RWPE2 (cell line): Measurements from ENCODE around the gene ACOXL.

Experiments
- ATAC-seq: fragments of 200-7000 bp; cut with Tn5 transposase; 3 replicates; pipeline ENCODE4 v1.9.1; 2021; ENCODE audit warnings: low read depth
- DNase-seq: peaks from one replicate; pipeline ENCODE4 v3.0.0-alpha.2; 2020; ENCODE audit warnings: low spot score
- H3K27ac ChIP-seq: fragments of 450-650 bp; 2 replicates; pipeline ENCODE4 v1.5.1; 2017; ENCODE audit warnings: mild to moderate bottlenecking; ENCODE audit not compliant: poor library complexity, severe bottlenecking
- H3K27me3 ChIP-seq: fragments of 250-450 bp; sonication (Bioruptor Pico); 2 replicates; pipeline ENCODE4 v1.5.1; 2021; ENCODE audit warnings: mild to moderate bottlenecking, moderate library complexity; ENCODE audit not compliant: insufficient read depth, poor library complexity, severe bottlenecking
- H3K36me3 ChIP-seq: fragments of 250-450 bp; sonication (Bioruptor Pico); 2 replicates; pipeline ENCODE4 v1.5.1; 2020; ENCODE audit warnings: low read depth, mild to moderate bottlenecking, moderate library complexity
- H3K4me1 ChIP-seq: fragments of 250-450 bp; sonication (Bioruptor Pico); 2 replicates; pipeline ENCODE4 v1.5.1; 2021; ENCODE audit warnings: mild to moderate bottlenecking, moderate library complexity; ENCODE audit not compliant: insufficient read depth, poor library complexity, severe bottlenecking
- H3K4me3 ChIP-seq: fragments of 250-450 bp; sonication (Bioruptor Pico); 2 replicates; pipeline ENCODE4 v1.5.1; 2021; ENCODE audit warnings: mild to moderate bottlenecking, moderate library complexity; ENCODE audit not compliant: severe bottlenecking
- H3K9me3 ChIP-seq: fragments of 250-450 bp; sonication (Bioruptor Pico); 2 replicates; pipeline ENCODE4 v1.5.1; 2021; ENCODE audit warnings: mild to moderate bottlenecking, moderate library complexity; ENCODE audit not compliant: severe bottlenecking
- CTCF ChIP-seq: fragments of 450-650 bp; IDR thresholded peaks from one replicate; pipeline ENCODE4 v1.5.1; 2017; ENCODE audit warnings: mild to moderate bottlenecking, moderate library complexity; ENCODE audit not compliant: poor library complexity, severe bottlenecking

Gene ACOXL

DNA sequence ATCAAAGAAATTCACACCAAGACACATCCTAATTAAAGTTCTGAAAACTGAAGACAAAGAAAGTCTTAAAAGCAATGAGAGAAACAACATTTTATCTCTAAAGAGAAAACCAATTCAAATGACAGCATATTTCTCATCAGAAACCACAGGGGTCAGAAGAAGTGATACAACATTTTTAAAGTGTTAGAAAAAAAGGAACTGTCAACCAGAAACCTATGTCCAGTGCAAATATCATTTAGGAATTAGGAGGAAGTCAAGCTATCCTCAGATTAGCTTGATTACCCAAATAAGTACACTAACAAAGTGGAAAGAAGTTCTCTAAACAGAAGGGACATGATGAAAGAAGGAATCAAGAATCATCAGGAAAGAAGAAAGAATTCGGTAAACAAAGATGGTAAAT, 328.8 kb downstream of the ACOXL start:
- H3K4me1 ChIP-seq, result no peaks in the 10 kb centered on the region
- no peak for DNase-seq
- ATAC-seq, result no peak
- no peaks in the 10 kb centered on the region for H3K36me3 ChIP-seq
- TF ChIP-seq CTCF, result no peak
- no peak overlapping the region for H3K27ac ChIP-seq
- no peaks in the 10 kb centered on the region for H3K9me3 ChIP-seq
- H3K27me3 ChIP-seq, result peaks cover 6% of the 10 kb centered on the region
- H3K4me3 ChIP-seq, result no peak overlapping the region

DNA sequence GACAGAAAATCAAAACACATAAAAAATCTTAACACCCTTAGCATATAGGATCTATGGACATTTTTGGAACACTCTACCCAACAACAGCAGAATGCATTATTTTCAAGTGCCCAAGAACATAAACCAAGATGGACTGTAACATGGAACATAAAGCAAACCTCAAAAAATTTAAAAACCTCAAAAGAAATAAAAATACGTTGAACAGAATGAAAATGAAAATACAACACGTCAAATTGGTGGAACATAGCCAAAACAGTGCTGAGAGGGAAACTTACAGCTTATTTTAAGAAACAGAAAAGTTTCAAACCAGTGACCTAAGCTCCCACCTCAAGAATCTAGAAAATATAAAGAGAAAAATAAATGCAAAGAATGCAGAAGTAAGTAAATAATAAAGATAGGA, 330.0 kb downstream of the ACOXL start:
- Histone ChIP-seq H3K27me3 (peaks cover 6% of the 10 kb centered on the region), H3K27ac (no peak overlapping the region), H3K4me3 (no peak overlapping the region), H3K36me3 (no peaks in the 10 kb centered on the region), H3K4me1 (no peaks in the 10 kb centered on the region), H3K9me3 (no peaks in the 10 kb centered on the region)
- DNase-seq (no peak), ATAC-seq (no peak)
- no peak for TF ChIP-seq CTCF

DNA sequence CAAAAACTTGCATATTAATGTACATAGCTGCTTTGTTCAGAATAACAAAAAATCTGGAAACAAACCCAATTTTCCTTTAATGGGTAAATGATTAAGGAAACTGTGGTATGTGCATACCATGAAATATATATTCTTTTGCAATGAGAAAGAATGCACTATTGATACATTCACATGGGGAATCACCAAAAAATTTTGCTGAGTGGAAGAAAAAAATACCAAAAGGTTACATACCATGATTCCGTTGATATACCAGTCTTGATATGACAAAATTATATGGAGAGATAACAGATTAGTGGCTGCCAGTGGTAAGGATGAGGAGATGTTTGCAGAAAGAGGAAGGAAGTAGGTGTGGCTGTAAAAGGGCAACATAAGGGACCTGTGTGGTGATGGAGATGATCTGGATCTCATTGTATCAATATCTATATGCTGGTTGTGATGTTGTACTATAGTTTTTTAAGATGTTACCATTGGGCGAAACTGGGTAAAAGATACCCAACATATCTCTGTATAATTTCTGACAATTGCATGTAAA, 333.8 kb downstream of the ACOXL start:
- H3K9me3 ChIP-seq, result no peaks in the 10 kb centered on the region
- H3K27me3 ChIP-seq, result peaks cover 6% of the 10 kb centered on the region
- H3K4me1 ChIP-seq, result peaks cover 8% of the 10 kb centered on the region
- H3K27ac ChIP-seq, result no peak overlapping the region
- no peak overlapping the region for H3K4me3 ChIP-seq
- no peak for ATAC-seq
- TF ChIP-seq CTCF, result no peak
- DNase-seq, result no peak
- no peaks in the 10 kb centered on the region for H3K36me3 ChIP-seq

DNA sequence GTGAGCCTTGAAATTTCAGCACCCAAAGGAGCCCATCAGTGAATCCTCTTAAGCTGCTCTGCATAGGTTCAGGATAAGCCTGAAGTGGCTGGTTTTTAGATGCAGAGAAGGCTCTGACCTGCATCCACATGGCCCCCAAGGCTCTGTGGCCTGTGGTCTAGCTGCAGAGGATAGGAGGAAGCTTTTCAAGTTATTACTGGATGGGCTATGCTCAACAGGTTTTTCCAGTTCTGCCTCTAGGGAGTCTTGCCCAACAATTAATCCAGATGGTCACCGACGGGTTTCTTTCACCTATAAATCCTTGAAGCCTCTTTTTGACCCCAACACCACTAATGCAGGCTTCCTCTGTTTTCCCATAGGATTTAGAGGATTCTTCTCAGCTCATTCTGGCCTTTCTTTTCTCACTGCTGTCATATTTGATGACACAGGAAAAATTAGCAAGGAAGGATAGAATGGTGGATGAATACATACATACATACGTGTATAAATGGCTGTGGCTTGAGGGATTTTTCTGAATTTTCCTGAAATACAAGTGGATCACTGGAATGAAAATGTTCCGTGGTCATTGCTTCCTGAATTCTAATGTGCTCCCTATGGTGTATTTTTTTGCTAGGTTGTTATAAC, 336.2 kb downstream of the ACOXL start:
- peak; percentile 71 for ATAC-seq
- no peak for DNase-seq
- TF ChIP-seq CTCF, result no peak
- H3K36me3 ChIP-seq, result no peaks in the 10 kb centered on the region
- H3K27me3 ChIP-seq, result no peaks in the 10 kb centered on the region
- H3K4me1 ChIP-seq, result peaks cover 24% of the 10 kb centered on the region
- H3K9me3 ChIP-seq, result peaks cover 3% of the 10 kb centered on the region
- no peak overlapping the region for H3K27ac ChIP-seq
- no peak overlapping the region for H3K4me3 ChIP-seq

DNA sequence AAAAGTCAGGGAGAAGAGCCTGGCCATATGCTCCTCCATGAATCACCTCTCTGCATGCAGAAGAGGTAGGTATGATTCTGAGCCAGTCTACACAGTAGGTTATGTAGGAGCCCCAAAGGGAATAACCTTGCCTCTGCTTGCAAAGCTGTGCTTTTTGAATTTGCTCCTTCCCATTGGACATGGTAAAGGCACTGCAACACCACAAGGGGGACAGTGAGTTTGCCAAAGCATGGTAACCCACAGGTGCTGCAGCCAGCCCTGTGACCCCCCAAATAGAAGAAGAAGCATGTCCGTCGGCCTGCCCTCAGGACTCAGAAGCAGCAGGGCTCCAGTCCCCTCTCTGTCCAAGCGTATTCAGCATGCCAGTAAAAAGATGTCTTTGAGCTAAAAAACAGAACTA, 337.3 kb downstream of the ACOXL start:
- H3K27me3 ChIP-seq, result no peaks in the 10 kb centered on the region
- no peak for ATAC-seq
- no peak for TF ChIP-seq CTCF

More for the DNA sequence above, 337.3 kb downstream of the ACOXL start:
- Histone ChIP-seq H3K4me1 (peaks cover 24% of the 10 kb centered on the region), H3K27ac (no peak overlapping the region), H3K36me3 (no peaks in the 10 kb centered on the region), H3K4me3 (no peak overlapping the region), H3K9me3 (peaks cover 4% of the 10 kb centered on the region)
- no peak for DNase-seq
